Renal pelvis (tissue), 4 donors: Measurements from ENCODE around the gene ZNF700. TPM values are rescaled to one million over a fixed set of nuclear protein-coding genes. Genes with fewer than 3 reads are reported as not detected.
A peak's percentile ranks its signal among the peaks of the same experiment; 100 is the strongest.
"Not testable (repeated sequence)": the region's sequence is repeated elsewhere in the genome, so short reads cannot be mapped to it uniquely, and the experiment has no call there.

Experiments used
- DNase-seq: peaks from one replicate; pipeline ENCODE4 v3.0.0-alpha.2; 2013
- polyA plus RNA-seq, 3 donors: library from polyadenylated mRNA; unstranded; fragments of 120-200 nt; gene quantifications; one replicate each; pipeline ENCODE4 v1.2.1, GENCODE V29; 2013; ENCODE audit not compliant: insufficient read length in 3 of 3

The ZNF700 gene
- polyA plus RNA-seq, 3 donors = 13.1 to 26.0 (median 21.1) TPM

DNA sequence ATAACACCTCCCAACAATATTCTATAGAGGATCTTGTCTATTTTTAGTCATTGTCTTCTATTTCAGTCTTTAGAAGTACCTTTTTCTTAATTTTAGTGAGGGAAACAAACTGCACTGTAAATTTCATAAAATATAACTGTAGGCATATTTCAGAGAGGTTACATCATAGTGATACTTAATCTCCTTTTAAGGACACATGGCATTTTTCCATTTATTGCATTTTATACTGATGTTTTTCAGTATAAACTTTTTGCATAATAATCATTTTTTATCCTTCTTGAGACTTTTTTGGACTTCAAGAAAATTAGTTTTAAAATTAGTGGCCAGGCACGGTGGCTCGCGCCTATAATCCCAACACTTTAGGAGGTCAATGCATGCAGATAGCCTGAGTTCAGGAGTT is 6.6 kb downstream of the ZNF700 start:
- DNase-seq = no peak

DNA sequence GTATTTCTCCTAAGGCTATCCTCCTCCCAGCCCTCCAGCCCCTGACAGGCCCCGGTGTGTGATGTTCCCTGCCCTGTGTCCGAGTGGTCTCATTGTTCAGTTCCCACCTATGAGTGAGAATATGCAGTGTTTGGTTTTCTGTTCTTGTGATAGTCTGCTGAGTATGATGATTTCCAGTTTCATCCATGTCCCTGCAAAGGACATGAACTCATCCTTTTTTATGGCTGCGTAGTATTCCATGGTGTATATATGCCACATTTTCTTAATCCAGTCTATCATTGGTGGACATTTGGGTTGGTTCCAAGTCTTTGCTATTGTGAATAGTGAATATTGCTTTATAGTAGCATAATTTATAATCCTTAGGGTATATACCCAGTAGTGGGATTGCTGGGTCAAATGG is 10.9 kb downstream of the ZNF700 start:
- not testable (repeated sequence) for DNase-seq

DNA sequence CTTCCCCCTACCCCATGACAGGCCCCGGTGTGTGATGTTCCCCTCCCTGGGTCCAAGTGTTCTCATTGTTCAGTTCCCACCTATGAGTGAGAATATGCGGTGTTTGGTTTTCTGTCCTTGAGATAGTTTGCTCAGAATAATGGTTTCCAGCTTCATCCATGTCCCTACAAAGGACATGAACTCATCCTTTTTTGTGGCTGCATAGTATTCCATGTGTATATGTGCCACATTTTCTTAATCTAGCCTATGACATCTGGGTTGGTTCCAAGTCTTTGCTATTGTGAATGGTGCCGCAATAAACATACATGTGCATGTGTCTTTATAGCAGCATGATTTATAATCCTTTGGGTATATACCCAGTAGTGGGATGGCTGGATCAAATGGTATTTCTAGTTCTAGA is 13.5 kb downstream of the ZNF700 start:
- not testable (repeated sequence) for DNase-seq

DNA sequence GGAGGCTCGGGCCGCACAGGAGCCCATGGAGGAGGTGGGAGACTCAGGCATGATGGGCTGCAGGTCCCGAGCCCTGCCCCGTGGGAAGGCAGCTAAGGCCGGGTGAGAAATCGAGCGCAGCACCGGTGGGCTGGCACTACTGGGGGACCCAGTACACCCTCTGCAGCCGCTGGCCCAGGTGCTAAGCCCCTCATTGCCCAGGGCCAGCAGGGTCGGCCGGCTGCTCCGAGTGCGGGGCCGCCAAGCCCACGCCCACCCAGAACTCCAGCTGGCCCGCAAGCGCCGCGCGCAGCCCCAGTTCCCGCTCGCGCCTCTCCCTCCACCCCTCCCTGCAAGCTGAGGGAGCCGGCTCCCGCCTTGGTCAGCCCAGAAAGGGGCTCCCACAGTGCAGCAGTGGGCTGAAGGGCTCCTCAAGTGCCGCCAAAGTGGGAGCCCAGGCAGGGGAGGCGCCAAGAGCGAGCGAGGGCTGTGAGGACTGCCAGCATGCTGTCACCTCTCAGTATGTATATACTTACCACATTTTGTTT is 16.5 kb downstream of the ZNF700 start:
- DNase-seq = not testable (repeated sequence)

DNA sequence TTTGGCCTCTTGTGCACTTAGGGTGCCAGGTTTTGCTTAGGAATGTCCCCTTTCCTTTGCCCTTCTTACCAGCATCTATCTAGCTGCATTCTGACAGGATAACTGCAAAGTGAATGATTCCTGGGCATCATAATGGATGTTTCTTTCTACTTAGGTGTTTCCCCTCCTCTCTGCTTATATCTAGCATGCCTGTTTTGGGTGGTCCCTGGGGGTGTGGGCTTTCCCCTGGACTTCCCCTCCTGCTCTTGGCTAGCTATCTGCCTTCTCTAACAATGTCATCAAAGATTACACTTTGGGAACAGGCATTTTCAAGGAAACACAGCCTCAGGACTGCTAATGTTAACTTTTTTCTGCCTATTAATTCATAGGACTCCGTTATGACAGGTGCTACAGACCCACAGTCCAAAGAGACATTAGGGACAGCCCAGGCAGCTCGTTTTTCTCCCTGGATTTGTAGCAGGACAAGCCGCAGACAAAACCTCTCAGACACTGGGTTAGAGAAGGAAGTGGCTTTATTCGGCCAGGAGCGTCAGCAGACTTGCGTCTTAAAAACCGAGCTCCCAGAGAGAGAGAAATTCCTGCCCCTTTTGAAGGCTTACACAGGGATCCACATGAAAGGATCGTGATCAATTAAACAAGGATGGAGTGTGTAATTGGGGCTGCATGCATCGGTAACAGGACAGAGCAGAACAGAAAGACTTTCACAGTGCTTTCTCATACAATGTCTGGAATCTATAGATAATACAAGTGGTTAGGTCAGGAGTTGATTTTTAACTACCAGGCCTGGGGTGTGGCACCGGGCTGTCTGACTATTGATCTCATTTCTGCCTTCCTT is 17.3 kb downstream of the ZNF700 start:
- no peak for DNase-seq

DNA sequence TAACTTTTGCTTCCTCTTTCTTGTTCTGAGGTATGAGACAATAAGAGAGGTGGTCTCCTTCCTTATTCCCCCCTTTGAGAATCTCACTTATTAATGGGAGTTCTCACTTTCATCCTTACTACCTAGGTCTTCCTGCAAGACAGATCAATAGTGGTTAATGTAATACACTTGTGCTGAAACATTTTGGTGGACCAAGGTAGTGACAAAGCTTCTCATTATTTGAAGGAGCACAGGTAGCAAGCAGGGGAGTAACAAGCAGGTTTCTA is 17.9 kb downstream of the ZNF700 start:
- DNase-seq = no peak

DNA sequence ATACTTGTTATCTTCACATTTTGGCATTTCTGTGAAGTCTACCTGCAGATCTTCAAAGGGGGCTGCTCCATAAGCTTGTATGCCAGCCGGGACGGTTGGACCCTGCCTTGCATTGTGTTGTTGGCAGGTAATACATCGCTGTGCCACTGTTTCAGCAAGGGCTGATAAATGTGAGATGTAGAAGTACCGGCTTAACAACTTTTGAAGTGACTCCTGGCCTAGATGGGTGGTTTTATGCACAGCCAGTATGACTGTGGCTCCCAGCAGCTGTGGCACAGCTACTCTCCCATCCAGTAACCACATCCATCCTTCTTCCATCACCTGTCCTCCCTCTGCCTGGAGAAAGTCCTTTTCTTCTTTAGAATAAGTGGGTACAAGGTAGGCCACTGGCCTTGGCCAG is 19.7 kb downstream of the ZNF700 start:
- no peak for DNase-seq

DNA sequence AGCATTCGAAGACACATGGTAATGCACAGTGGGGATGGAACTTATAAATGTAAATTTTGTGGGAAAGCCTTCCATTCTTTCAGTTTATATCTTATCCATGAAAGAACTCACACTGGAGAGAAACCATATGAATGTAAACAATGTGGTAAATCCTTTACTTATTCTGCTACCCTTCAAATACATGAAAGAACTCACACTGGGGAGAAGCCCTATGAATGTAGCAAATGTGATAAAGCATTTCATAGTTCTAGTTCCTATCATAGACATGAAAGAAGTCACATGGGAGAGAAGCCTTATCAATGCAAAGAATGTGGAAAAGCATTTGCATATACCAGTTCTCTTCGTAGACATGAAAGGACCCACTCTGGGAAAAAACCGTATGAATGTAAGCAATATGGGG is 23.7 kb downstream of the ZNF700 start:
- DNase-seq = no peak

DNA sequence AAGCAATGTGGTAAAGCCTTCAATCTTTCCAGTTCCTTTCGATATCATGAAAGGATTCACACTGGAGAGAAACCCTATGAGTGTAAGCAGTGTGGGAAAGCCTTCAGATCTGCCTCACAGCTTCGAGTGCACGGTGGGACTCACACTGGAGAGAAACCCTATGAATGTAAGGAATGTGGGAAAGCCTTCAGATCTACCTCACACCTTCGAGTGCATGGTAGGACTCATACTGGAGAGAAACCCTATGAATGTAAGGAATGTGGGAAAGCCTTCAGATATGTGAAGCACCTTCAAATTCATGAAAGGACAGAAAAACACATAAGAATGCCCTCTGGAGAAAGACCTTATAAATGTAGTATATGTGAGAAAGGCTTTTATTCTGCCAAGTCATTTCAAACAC is 24.3 kb downstream of the ZNF700 start:
- DNase-seq = no peak

DNA sequence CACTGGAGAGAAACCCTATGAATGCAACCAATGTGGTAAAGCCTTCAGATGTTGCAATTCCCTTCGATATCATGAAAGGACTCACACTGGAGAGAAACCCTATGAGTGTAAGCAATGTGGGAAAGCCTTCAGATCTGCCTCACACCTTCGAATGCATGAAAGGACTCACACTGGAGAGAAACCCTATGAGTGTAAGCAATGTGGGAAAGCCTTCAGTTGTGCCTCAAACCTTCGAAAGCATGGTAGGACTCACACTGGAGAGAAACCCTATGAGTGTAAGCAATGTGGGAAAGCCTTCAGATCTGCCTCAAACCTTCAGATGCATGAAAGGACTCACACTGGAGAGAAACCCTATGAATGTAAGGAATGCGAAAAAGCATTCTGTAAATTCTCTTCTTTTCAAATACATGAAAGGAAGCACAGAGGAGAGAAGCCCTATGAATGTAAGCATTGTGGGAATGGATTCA is 24.7 kb downstream of the ZNF700 start:
- DNase-seq = not testable (repeated sequence)

DNA sequence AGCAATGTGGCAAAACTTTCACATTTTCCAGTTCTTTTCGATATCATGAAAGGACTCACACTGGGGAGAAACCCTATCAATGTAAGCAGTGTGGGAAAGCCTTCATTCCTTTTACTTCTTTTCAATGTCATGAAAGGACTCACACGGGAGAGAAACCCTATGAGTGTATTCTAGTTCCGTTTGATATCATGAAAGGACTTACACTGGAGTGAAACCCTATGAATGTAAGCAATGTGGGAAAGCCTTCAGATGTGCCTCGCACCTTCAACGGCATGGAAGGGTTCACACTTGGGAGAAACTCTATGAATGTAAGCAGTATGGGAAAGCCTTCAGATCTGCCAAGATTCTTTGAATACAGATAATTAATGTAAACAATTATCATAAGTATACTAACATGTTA is 25.4 kb downstream of the ZNF700 start:
- no peak for DNase-seq

DNA sequence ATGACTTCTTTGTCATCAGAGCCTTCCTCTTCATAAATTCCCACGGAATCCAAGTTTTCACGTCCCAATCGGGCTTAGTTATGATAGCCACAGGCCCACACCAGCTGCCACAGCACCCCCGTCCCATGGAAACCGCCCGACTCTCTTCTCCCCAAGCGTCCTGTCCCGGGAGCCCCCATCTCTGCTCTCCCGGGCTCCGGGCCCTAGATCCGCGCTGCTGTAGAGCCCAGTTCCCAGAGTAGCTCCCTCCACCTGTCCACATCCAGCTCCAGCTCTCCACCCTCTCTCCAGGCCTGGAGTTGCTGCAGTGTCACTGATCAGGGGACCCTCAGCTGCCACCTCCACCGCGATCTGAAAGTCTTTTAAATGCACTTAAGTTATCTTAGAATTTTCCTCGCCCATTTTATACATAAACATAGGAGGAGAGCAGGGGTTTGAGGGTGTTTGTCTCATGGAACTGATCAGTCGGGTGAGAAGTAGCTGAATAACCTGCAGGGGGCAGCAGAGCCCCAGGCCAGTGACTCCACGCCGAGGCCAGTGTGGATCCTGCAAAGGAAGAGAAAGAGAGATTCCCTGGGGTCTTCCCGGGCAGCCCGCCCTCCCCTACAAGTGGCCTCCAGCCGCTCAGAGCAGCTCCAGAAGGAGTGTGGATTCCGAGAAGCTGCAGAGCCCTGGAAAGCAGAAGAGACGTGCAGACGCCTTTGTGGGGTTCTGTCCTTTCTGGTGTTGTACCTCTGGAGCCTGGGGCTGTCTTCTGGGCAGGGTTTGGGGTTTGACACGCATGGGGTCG is 38.9 kb downstream of the ZNF700 start:
- peak; percentile 82 for DNase-seq

DNA sequence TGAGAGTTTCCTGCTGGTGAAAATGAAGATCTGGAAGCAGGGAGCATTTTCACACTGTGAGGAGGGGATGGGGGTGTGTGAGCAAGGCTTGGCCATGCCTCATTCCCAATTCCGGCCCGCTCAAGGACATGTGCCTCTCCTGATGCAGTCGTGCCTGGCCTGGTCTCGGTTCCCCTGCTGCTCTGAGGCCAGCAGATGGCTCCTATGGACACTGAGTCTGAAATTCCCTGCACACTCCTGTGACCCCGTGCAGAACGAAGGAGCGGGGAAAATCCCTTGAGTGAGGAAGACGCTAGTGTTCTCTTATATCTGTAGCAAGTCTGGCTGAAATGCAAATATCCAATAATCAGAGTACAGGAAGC is 39.6 kb downstream of the ZNF700 start:
- no peak for DNase-seq

DNA sequence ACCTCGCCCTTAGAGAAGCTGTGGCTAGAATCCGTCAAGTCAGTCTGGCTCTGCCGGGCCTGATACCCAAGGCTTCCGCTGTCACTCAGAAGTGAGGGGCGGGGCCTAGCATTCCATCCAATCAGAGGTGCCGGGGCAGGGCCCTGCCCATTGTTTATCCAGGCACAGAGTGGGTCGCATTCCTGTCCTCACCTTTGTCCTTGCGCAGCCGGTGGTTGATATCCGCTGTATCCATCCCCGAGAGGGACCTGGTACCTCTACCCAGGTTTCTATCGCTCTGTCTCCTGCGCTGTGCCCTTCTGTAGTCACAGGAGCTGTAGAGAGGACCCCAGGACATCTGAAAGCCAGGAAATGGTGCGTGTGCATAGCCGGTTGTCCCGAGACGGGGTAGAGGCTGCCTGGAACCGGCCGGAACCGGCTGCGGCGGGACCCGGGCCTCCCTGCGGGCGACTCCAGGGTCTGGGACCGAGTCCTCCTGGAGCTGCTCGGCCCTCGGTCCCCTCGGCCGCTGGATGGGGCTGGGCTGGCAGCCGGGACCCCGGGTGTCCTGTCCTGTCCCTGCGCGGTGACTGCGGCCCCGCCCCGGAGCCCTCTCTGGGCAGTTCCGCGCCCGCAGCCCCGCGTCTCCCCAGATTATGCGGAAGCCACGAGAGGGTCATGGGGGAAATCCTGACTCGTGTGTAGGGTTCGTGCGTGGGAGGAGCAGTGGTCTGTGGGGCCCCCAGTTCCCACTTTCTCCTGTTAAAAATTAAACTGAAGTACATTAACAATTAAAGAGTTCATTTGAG is 40.1 kb downstream of the ZNF700 start, which contains the start of gene ZNF763:
Gene ZNF763 (plus strand): TSS at position 183 of the 788 bp plus-strand sequence. CDS start 169 bp downstream, at position 352.
- peak; percentile 93 for DNase-seq

DNA sequence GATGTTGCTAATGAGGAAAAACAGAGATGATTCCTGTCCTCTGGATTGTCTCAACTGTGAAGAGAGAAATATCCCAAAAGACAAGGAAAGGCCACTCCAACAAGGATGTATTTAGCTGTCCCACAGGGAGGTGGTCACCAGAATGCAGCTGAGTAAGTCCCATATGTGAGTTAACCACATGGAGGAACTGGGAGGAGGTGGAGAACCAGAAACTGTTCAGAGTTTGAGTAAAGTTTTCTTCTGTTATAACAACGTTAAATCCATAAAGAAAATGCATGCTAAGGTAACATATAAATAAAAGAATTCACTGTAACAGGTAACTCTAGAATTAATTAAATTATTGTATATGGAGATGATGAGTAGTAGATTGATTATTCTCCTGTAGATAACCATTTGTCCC is 45.3 kb downstream of the ZNF700 start:
- DNase-seq = no peak

DNA sequence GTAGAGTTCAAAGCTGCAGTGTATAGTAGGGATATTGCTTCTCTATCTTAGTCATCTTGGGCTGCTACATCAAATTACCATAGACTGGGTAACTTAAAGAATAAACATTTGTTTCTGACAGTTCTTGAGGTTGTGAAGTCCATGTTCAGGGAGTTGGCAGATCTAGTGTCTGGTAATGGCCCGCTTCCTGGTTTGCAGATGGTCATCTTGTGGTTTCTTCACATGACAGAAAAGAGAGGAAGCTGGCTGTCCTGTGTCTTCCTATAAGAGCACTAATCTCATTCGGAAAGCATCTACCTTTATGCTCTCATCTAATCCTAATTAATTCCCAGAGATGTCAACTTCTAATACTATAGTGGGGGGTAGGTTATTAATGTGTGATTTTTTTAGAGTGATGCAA is 46.1 kb downstream of the ZNF700 start:
- no peak for DNase-seq

DNA sequence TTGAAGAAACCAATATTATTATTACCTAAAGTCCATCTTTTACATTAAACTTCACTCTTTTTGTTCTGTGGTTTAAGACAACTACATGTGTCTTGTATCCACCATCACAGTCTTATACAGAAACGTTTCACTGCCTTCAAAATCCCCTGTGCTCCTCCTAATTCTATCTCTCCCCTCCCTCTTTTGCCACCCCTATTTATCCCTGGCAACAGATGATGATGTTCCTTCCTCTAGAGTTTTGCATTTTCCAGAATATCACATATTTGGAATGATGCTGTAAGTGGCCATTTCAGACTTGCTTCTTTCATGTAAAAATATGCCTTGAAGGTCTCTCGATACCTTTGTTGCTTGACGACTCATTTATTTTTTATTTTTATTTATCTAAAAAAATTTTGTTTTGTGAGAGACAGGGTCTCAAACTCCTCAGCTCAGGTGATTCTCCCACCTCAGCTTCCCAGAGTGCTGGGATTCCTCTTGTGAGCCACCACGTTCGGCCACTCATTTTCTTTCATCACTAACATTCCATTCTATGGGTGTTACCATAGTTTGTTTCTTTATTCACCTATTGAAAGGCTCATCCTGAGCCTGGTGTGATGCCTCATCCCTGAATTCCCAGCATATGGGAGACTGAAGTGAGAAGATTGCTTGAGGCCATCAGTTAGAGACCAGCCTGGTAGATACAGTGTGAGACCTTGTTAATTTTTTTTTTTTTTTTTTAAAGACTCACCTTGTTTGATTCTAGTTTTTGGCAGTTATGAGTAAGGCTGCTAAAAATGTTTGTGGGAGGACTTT is 48.3 kb downstream of the ZNF700 start:
- no peak for DNase-seq

DNA sequence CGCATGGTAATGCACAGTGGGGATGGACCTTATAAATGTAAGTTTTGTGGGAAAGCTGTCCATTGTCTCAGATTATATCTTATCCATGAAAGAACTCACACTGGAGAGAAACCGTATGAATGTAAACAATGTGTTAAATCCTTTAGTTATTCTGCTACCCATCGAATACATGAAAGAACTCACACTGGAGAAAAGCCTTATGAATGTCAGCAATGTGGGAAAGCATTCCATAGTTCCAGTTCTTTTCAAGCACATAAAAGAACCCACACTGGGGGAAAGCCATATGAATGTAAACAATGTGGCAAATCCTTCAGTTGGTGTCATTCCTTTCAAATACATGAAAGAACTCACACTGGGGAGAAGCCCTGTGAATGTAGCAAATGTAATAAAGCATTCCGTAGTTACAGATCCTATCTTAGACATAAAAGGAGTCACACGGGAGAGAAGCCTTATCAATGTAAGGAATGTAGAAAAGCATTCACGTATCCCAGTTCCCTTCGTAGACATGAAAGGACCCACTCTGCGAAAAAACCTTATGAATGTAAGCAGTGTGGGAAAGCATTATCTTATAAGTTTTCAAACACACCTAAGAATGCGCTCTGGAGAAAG is 53.7 kb downstream of the ZNF700 start:
- no peak for DNase-seq

DNA sequence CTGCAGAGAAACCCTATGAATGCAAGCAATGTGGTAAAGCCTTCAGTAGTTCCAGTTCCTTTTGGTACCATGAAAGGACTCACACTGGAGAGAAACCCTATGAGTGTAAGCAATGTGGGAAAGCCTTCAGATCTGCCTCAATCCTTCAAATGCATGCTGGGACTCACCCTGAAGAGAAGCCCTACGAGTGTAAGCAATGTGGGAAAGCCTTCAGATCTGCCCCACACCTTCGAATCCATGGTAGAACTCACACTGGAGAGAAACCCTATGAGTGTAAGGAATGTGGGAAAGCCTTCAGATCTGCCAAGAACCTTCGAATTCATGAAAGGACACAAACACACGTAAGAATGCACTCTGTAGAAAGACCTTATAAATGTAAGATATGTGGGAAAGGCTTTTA is 54.6 kb downstream of the ZNF700 start:
- no peak for DNase-seq

DNA sequence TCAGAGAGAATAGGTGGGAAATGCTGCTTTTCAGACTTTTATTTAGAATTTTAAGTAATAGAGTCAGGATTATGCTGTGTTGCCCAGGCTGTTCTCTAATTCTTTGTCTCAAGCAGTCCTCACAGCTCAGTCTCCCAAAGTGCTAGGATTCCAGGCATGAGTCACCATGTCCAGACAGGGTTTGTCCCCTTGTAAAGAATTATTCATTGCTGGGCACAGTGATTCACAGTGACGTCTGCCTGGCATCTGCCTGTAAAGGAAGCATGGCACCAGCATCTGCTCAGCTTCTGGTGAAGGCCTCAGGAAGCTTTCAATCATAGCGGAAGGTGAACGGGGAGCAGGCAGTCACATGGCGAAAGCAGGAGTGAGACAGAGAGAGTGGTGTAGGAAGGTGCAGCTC is 57.6 kb downstream of the ZNF700 start:
- DNase-seq = no peak

DNA sequence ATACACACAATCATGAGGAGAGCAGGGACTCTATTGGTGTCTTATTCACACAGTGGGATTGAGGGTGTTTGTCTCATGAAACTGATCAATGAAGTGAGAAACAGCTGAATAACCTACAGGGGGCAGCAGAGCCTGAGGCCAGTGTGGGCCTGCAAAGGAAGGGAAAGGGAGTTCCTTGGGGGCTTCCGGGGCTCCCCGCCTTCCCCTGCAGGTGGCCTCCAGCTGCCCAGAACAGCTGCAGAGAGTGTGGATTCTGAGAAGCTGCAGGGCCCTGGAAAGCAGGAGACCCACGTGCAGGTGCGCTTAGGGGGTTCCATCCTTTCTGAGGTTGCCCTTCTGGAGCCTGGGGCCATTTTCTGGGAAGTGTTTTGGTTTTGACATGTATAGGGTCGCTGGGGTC is 60.1 kb downstream of the ZNF700 start:
- DNase-seq = no peak
